A549 treated with AZD2906 at 1 μM for 4 hours (cell line): ENCODE data around the gene CDC25B. TPM values are rescaled to one million over a fixed set of nuclear protein-coding genes. Genes with fewer than 3 reads are reported as not detected.

ENCODE experiments used
- total RNA-seq: library from RNA; stranded (reverse); fragments of 200-300 nt; extraction: Qiagen RNA extraction; gene quantifications from 5 replicates; pipeline ENCODE4 v1.2.3, GENCODE V29; 2022

Gene CDC25B
- 176 to 213 TPM (median 208 TPM) in 5 replicates for total RNA-seq

GRCh38 chr20:3795511-3796468 is at the start of gene CDC25B:
Gene CDC25B (plus strand): TSS chr20:3796310. CDS start chr20:3796532, 222 bp downstream.

DNA sequence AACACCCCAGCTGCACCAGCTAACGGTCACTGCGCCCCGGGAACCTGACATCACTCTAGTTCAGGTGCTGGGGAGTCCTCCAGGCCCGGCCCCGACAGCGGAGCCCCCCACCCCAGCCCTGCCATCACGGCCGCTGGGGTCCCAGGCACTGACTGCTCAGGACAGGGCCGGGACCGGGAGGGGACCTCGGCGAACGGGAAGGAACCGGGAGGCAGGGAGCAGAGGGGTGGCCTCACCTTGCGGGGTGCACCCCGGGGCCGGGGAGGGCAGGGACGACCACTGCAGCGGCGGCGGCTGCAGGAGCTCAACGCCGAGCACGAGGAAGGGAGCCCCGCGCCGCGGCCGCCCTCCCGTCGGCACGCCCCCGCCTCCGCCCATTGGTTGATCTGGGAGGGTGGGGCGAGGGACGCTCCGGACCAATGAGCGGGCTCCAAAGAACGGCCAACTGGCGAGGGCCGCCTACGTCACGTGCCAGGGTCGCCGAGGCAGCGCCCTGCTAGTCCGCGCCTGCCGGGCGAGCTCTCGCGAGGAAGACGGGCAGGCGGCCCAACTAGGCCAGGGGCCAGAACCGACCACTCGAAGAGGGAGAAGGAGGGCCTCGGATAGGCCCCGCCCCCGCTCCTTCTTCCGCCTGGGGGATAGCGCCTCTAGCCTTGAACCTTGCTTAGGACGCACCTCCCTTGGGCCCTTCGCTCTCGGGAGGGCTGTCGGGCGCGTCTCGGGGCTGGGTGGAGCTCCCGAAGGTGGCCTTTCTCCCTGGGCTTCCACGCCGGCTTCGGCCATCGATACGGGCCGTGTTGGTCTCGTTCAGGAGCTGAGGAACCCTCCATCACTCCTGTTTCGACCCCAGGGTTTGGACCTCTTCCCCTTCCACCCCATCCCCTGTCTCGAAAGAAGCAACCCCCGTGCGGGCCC is 28.4 kb upstream of the CDC25B start, which contains the start of gene ADISSP:
Gene ADISSP, minus strand, starts transcription at position 327 of the 915 bp plus-strand sequence. CDS start 7,653 bp downstream, outside the sequence.

GRCh38 chr20:3781153-3781910 is 14.8 kb upstream of the CDC25B start, which contains the start of gene SPEF1:
Gene SPEF1 (minus strand): TSS chr20:3781448. CDS start chr20:3781287, 161 bp downstream.

DNA sequence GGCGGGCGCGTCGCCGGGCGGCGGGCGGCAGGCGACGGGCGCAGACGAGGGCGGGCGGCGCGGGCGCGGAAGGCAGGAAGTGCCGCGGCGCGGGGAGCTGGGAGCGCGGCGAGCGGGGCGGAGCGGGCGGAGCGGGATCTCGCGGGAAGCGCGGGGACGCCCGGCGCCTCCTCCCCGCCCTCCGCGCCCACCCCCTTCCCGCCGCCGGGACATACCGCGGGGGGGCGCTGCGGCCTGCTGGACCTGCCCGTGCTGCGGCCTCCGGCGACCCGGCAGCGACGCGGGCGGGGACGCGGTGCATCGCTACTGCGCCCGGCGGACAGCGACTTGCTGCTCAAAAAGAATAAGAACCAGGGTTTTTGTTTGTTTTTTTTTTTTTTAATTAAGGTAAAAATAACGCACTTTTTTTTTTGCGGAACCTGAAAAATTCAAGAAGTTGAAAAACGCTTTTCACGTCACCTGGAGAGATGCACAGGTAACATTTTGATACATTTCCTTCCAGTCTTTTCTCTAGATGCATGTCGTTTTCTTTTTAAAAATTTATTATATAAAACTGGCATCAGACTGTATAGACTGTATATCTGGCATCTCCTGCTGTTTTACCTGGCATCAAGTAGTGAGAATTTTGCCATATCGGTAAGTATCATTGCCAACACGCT is 9.3 kb upstream of the CDC25B start, which contains the start of gene CENPB:
Gene CENPB, minus strand, starts transcription at position 76 of the 659 bp plus-strand sequence. CDS start 257 bp downstream, outside the sequence.

GRCh38 chr20:3820048-3820900 is 24.2 kb downstream of the CDC25B start, which contains the start of gene AP5S1:
Gene AP5S1 (plus strand): TSS chr20:3820547. CDS start chr20:3822118, 1,571 bp downstream.

DNA sequence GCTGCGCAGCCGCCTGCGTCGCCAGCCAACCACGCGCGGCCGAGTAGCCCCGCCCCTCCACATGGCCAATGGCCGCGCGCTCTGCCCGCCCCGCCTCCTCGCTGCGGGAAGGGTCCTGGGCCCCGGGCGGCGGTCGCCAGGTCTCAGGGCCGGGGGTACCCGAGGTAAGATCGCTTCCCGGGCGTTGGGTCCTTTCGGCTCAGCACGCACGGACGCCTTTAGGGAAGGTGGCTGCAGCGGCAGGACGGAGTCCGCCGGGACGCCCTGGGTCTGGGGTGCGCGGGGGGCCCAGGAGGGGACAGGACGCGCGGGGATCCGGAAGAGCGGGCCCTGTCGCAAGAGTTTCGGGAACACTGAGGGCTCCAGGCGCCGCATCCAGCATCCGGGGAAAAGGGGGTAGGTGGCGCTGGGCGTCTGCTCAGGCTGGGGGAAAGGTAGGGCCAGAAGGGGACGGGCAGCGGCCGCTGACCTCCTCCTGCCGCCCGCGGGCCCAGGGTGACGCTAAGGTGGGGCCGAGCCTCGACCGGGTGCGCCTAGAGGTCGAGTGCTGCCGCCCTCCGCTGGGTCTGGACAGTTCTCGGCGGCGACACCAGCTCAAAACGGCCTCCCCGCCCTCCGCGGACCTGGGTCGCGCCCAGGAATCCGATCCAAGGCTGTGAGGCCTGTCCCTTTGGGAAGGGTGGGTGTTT is 50.8 kb downstream of the CDC25B start, which contains the start of gene MAVS:
Gene MAVS, plus strand, starts transcription at position 95 of the 689 bp plus-strand sequence. CDS start 7,791 bp downstream, outside the sequence.

Other genes with a start within 250 kb of the CDC25B start
- not detected in 5 replicates for gene GFRA4, start 132.9 kb upstream of the CDC25B start, total RNA-seq
- 0.04 to 0.09 TPM (median 0.06 TPM) in 5 replicates for gene ADAM33, start 114.3 kb upstream of the CDC25B start, total RNA-seq
- gene SIGLEC1, start 83.7 kb upstream of the CDC25B start, total RNA-seq, result 0.02 TPM in 2 of 5 replicates, not detected in the others
- 0.40 to 0.77 TPM (median 0.60 TPM) in 5 replicates for gene HSPA12B, start 63.6 kb upstream of the CDC25B start, total RNA-seq
- gene ADISSP, start 28.6 kb upstream of the CDC25B start, total RNA-seq, result 102 to 175 TPM (median 168 TPM) in 5 replicates
- 1.1 to 2.3 TPM (median 1.9 TPM) in 5 replicates for gene SPEF1, start 14.9 kb upstream of the CDC25B start, total RNA-seq
- 92.6 to 127 TPM (median 118 TPM) in 5 replicates for gene CENPB, start 9.6 kb upstream of the CDC25B start, total RNA-seq
- 12.7 to 18.6 TPM (median 16.9 TPM) in 5 replicates for gene AP5S1, start 24.2 kb downstream of the CDC25B start, total RNA-seq
- 18.4 to 22.7 TPM (median 20.9 TPM) in 5 replicates for gene MAVS, start 50.5 kb downstream of the CDC25B start, total RNA-seq
- gene PANK2, start 93.1 kb downstream of the CDC25B start, total RNA-seq, result 50.1 to 57.6 TPM (median 51.2 TPM) in 5 replicates
- 13.0 to 15.5 TPM (median 15.4 TPM) in 5 replicates for gene RNF24, start 219.2 kb downstream of the CDC25B start, total RNA-seq